ENCODE data around the gene DPYSL4.
A peak's percentile ranks its signal among the peaks of the same experiment; 100 is the strongest.

DPYSL4 gene

DNA sequence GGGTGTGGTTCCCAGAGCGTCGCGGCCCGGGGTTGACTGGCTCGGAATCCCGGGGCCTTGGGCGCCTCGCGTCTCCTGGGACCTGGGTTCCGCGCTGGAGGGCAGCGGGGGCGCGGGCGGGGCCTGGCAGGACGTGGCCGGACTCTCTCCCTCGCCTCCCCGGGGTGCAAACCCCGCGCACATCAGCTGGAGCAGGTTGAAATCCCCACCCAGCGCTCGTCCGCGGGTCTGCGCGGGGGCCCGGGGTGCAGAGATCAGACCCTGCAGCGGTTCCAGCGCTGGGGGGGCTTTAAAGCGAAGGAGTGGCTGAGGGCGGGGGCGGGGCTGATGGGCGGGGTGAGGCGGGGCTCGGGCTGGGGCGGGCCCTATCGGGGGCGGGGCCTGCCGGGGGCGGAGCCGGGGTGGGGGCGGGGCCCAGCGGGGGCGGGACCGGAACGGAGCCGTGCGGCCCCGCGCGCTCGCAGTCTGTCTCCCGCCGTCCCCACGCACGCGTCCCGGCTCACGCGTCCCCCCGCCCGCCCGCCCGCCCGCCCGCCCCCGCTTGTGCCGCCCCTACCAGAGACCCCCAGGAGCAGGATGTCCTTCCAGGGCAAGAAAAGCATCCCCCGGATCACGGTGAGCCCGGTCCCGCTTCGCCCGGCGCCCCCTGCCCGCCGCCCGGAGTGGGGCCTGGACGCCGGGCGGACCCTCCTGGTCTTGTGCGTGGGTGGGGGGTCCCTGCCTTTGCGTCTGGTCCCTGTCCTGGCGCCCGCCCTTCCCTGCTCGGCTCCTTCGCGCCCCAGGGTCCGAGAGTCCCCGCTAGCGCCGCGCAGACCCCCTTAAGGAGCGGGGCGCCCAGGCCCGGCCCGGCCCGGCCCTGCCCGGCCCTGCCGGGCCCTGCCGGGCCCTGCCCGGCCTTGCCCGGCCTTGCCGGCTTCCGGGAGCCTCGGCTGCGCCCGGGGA is at the start of gene DPYSL4:
Gene DPYSL4, plus strand, starts transcription at position 461 of the 942 bp plus-strand sequence. Its CDS starts 116 bp downstream, at position 577.
- DNase-seq = peak; percentile 18

DNA sequence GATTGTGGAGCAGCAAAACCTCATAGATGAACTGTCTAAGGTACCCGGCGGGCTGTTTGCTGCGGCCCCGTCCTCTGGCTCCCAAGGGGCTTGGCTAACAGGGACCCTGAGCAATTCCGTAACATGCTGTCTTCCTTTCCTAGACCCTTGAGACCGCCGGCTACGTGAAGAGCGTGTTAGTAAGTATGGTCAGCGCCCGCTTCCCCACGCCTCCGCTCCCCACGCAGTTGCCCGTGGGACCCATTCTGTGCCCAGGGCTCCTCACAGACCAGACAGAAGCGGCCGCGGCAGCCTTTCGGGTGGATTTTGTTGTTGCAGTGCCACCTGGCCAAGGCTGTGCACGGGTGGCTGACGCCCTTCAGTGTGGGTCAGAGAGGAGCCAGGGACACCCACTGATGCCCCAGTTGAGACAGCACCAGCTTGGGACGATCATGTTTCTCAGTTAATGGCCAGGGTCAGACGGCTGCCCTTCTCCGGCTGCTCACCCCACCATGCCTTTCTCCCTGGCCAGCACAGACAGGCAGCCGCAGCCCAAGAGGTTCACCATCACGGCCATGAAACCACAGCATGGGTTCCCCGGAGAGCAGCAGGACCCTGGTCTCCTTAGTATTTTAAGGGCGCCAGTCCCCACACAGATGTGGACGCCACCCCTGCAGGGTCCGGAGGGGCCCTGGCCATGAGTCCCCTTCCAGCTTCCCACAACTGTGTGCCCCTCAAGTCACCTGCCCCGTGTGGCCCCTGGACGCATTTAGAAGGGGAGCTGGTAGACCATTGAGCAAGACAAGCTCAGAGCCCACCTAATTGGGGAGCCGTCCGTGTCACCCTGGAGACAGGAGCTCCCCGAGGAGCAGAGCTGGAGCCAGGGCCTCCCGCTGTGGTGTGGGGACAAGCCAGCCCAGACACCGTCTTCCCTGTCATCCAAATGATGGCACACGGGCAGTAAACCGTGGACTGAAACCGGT is 49.4 kb upstream of the DPYSL4 start:
- no peak for DNase-seq

DNA sequence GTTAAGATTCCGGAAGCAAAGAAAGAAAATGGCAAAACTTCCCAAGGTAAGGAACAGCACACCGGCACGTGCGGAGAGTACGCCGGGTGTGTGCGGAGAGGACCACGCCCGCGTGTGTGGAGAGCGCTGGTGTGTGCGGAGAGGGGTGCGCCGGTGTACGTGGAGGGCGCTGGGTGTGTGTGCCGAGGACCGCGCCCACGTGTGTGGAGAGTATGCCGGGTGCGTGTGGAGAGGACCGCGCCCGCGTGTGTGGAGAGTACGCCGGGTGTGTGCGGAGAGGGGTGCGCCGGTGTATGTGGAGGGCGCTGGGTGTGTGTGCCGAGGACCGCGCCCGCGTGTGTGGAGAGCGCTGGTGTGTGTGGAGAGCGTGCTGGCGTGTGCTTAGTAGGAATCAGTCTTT is 48.6 kb upstream of the DPYSL4 start:
- DNase-seq = no peak

DNA sequence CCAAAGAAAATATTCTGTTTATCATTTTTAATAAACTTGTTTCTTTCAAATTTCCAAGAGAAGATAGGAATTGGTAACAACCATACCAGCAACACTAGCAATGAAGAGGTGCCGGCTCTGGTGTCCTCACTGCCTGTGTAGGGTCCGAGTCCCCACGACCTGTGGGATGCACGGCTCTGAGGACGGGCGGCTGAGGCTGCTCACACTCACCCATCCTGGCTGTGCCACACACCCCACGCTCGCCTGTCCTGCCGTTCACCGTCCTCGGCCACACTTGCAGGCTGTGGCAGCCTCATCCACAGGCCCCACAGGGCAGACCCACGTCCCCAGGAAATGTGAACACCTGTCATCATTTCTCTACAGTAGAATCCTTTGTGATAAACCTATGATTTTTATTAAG is 48.2 kb upstream of the DPYSL4 start:
- DNase-seq = no peak

DNA sequence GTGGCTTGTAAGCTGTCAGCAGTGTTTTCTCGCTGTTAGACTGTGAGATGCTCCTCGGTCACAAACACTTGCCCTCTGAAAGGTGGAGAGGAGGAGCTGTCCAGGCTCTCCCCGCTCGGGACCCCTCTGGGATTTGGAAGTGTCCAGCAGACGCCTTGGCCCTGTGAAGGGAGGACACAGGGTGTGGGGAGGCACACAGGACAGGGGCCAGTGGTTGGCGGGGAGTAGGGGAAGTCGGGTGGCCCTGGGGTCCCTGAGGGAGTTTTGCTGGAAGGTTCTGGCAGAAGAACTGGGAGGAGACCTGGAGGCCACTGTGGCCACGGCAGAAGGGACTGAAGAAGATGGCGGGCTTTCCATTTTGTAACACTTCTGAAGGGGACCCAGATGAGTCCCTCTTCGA is 47.2 kb upstream of the DPYSL4 start:
- DNase-seq = no peak

DNA sequence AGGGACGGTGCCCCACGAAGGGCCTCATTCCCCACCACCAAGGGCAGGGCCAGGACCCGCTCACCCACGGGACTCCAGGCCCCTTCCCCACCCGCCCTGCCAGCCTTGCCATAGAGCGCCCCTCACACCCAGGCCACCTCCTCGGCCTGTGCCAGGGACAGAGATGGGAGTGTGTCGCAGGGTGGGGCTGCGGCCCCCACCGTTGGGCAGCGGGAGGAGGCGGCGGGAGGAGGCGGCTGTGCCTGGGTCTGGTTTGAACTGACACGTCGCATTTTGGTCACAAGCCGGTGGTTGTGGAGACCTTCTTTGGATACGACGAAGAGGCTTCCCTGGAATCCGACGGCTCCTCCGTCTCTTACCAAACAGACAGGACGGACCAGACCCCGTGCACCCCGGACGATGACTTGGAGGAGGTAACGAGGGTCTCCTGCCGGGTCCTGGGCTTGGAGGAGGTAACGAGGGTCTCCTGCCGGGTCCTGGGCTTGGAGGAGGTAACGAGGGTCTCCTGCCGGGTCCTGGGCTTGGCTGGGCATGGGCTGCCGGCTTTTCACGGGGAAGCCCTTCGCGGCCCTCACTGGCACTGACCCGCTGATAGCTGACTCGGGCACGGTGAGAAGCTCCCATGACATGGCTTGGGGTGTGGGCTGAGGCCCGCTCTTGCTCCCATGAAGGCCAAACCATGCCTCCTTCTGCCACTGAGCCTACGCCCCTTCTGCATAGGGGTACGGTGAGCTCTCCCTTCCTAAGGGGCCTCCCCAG is 46.4 kb upstream of the DPYSL4 start:
- DNase-seq = no peak

DNA sequence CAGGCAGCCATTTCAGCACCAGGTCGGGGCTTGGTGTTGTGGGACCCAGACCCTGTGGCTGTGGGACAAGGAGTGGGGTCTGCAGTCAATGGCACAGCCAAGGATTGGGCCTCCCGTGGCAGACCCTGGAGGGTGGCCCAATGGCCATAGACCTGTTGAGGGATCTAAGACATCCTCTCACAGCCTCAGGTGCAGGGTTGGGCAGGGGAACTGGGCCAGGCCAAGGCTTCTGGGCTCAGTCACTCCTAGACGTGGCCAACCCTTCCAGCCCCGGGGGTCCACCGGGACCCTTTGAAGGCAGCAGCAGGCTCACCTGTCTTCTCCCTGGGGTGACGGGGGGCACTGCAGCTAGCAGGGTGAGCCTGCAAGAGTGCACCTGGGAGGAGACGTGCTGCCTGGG is 45.7 kb upstream of the DPYSL4 start:
- no peak for DNase-seq

DNA sequence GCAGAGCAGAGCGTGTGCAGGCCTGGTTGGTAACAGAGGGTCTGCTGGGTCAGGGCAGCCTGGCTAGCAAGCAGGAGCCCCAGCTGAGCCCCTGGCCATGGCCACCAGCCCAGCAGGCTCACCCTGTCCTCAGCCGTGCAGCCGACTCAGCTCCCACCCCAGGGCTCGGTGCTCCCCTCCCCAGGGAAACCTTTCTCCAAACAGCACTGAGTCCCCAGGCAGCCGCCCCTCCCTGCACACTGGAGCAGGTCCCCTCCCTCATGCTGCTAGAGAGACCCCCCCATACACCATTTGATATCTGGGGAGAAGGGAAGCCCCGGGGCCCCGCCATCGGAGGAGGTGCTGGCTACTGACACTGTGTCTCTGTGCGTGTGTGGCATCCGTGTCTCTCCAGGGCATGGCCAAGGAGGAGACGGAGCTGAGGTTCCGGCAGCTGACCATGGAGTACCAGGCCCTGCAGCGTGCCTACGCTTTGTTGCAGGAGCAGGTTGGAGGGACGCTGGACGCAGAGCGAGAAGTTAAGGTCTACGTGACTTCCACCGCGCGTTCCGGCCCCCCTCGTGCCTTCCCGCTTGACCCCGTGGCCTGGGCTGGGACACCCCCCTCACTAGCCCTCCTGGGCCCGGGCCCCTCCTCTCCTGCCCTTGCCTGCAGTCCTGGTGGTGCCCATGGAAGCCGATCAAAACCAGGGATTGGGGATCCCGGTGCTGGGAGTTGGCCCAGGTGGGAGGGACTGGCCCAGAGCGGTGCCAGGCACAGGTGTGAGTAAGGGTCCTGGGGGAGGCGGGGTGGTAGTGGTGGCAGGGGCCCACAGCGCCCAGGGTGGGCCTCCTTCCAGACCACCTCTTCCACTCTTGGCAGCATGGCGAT is 45.0 kb upstream of the DPYSL4 start:
- no peak for DNase-seq

DNA sequence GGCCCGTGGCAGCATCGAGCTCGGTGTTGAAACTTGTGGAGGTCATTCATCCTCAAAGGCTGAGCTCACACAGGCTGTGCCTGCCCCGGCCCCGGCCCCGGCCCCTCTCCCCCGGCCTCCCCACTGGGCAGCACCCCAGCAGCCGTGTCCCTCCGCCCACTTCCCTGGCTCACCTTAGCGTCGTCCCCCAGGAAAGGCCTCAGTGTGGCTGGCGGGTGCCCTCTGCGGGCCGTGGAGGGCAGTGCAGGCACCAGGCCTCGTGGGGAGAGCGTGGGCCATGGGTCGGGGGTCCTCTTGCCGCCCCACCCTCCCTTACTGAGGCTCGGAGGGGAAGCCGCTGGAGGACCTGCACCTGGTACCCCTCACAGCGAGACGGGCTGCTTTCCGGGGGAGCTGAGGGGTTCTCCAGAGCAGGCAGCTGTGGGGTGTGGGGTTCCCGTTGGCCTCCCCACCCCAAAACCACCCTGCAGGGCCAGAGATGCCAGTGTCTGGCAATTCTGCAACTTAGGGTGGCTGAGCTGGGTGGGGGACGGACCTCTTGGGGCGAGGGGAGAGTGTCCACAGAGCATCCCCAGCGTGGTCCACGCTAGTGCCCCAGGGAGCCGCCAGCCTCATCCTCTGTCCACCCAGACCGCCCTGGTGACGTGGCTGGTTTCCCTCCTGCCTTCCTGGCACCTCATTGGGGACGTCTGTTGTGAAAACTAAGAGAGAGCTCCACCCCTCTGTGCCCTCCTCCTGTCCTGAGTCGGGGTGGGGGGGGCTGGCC is 44.2 kb upstream of the DPYSL4 start:
- DNase-seq = peak; percentile 33

DNA sequence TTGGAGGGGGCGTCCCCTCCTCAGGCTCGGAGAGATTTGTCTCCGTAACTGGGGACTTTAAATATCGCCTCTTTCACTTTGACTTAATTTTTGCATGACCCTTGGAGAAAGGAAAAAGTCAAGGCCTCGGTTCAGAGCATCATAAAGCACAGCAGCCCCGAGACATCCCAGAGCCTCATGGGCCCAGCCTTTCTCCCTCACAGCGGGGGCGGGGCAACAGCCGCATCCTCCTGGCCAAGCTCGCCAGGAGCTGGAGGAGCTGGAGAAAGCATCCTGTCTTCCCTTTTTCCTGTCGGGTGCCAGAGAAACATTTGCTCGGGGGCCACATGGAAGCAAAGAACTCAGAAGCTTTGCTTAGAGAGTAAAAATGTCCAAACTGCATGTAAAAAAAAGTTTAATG is 43.6 kb upstream of the DPYSL4 start:
- no peak for DNase-seq

DNA sequence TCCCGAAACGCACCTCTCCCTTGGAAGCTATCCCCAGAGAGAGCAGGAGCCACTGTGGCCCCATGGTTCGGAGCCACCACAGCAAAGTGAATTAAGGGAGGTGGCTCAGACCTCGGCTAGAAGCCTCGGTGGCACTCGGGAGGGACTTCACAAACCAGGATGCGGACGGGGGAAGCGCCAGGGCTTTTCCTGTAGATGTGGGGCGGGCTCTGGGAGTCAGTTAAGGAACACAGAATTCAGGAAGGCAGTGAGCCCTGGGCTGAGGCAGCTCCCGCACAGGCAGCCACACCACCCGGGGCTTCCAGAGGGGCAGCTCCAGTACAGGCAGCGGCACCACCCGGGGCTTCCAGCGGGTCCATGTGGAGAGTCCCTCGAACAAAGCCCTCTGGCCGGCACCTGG is 42.7 kb upstream of the DPYSL4 start:
- DNase-seq = no peak

DNA sequence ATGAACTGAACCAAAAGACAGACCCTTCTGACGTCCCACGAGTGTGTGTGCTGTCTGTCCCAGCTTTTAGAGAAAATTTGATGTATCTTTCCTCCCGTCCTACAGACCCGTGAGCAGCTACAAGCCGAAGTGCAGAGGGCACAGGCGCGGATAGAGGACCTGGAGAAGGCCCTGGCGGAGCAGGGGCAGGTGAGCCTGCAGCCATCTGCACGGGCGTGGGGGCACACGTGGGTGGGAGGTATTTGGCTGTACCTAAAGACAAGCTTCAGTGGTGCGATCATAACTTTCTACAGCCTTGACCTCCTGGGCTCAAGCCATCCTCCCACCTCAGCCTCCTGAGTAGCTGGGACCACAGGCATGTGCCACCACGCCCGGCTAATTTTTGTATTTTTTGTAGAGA is 41.7 kb upstream of the DPYSL4 start:
- DNase-seq = no peak

DNA sequence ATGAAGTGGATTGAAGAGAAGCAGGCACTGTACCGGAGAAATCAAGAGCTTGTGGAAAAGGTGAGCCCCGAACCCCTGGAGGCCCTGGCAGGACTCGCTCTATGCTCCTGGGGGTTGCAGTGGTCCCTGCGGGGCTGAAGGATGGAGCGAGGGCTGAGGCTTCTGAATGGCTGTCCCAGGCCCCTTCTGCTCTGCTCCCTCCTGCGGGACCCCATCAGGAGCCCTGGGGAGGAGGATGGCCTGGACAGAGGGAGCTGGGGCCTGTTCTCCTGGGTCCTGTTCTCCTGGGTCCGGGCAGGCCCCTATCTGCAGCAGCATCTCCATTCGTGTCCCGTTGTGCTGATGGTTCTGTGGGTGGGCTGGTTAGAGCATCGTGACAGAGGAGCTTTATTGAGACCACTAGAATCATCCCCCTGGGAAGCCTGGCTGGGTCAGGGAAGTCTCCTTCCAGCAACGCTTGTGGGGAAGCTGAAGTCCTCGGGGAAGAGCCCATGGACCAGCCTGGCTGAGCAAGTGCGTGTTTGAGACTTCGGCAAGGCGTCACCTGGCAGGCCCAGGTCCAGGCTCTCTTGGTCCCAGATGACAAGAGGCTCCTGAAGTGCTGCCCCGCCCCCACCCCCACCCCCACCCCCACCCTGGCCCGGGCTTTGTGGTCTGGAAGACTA is 41.1 kb upstream of the DPYSL4 start:
- no peak for DNase-seq

DNA sequence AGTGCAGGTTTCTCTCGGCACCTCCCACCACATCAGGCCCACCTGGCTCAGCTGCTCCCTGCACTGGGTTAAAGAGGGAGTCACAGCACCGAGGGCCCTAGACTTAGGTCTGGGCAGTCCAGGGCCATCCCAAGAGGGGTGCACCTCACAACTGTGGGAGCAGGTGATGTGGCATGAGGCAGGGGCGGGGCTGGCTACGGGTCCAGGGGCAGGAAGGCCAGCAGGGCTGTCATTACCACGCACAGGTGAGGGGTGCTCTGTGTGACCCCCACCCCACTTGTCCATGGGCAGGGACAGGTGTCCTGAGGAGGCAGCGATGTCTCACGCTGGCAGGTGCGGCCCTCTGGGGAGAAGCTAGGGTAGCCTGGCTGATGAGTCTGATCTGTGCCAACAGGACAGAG is 40.5 kb upstream of the DPYSL4 start:
- DNase-seq = no peak

DNA sequence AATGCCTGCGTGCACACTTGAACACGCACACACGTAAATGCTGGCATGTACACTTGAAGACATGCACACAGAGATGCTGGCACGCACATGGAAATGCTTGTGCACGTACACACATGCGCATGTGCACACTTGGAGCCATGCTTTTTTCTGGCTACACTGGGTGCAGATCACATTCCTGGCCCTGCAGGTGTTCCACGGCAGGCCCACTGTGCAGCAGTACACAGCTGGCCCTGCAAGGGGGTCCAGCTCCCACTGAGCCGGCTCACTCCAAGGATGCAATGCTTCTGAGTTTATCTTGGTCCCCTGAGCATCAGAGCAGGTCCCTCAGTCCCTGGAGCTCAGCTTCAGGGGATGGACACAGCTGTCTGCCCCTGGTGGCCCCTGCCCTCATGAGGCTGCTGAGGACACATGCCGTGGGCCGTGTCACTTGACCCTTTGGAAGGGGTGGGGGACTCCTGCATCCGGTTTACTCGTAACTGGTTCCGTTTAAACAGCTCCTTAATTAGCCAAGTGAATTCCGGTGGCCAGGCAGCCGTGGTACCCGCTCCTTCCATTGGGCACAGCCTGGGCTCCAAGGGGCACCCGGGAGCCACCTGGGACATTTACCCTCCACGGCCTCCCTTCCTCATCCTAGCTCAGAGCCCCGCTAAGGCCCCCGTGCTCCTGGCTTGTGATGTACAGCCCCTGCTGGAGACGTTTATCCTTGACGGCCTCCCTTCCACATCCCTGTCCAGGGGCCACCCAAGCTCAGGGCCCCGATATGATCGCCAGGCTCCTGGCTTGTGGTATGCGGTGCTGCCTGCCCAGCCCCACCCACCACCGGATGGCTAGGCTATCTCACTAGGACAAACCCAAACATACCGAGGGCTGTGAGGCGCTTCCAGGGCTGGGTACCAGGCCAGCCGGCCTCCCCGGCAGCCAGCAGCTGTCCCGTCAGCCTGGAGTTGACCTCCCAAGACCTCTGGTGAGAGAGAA is 39.5 kb upstream of the DPYSL4 start:
- no peak for DNase-seq

DNA sequence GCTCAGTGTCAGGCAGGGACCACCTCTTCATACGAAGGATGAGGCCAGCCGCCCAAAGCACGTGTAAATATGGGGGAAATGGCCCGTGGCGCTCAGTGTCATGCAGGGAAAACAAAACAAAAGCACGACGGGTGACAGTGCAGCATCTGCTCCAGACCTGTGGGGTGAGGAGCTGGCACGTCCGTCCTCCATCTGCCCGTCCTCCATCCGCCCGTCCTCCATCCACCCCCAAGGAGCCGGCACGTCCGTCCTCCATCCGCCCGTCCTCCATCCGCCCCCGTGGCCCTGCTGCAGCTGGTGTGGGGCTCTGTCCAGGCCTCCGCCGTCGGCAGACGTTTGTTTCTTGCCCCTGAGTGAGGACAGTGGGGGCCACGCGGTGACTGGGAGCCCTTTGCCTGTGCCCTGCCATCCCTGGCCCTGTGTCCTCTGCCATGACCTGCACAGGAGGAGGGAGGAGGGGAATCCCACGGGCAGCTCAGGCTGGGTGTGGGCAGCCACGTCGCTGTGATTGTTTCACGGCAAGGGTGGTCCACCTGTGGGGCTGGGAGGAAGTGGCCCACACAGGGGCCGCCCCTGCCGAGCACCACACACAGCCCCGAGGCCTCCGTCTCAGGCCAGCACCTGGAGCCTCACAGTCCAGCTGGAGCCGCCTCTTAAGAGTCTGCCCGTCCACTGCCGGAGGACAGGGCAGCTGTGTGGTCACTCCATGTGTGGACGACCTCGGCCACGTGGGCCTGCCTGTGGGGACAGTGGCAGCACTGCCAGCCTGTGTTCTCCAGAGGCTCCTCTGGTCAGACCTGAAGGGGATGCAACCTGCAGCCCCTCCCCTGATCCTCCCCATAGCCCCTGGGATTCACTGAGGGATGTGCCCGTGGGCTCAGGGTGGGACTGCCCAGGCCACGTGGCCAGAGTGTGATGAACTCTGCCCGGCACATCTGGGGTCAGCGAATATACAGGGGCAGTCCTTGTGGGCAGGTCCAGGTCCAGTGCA is 38.2 kb upstream of the DPYSL4 start:
- DNase-seq = no peak

DNA sequence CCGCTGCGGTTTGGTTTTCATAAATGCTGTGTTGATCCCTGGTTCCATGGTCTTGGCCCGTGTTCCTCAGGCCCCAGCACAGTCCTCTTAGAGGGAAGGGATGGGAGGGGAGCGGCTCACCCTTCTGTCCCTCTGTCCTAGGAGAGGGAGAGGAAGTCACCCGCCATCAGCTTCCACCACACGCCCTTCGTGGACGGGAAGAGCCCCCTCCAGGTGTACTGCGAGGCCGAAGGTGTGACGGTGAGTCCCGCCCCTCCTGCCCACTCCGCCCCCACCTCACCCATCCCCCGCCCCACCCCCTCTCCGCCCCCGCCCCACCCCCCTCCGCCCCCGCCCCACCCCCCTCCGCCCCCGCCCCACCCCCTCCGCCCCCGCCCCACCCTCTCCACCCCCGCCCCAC is 37.5 kb upstream of the DPYSL4 start:
- DNase-seq = no peak

DNA sequence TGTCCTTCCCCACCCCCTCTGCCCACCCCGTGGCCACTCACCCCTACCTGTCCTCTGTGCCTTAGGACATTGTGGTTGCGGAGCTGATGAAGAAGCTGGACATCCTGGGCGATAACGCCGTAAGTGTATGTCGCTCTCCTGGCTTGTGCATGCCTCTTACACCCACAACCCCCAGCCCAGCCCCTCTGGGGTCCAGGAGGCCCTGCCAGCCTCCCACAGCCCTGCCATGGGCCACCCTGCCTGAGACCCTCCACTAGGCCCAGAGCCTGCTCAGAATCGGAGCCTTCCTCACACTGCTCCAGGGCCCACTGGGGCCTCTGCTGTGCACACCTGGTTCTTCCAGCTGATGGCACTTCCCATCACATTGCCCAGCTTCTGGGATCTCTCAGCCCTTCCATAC is 36.8 kb upstream of the DPYSL4 start:
- DNase-seq = no peak
